Activated B cell treated with CpG ODN at 0.5 μM for 24 hours (primary cell): Measurements from ENCODE around the gene MAD1L1. TPM values are rescaled to one million over a fixed set of nuclear protein-coding genes. Genes with fewer than 3 reads are reported as not detected.

Experiments used
- ATAC-seq: fragments of 200-7000 bp; cut with Tn5 transposase; one replicate; pipeline ENCODE4 v1.10.0; 2021; ENCODE audit warnings: low read depth, mild to moderate bottlenecking, moderate library complexity
- CTCF ChIA-PET: fragments of 350-600 bp; sonication (Branson Sonifier 250); formaldehyde crosslinking; loops from one replicate; lab custom pipeline; 2021; ENCODE audit warnings: antibody characterized with exemption; lab: Charles Lee
- POLR2A ChIA-PET: fragments of 350-600 bp; sonication (Branson Sonifier 250); formaldehyde crosslinking; loops from one replicate; lab custom pipeline; 2021; ENCODE audit warnings: antibody characterized with exemption; lab: Charles Lee
- DNase-seq: peaks from one replicate; pipeline ENCODE4 v3.0.0; 2022
- H3K27ac Mint-ChIP-seq: one replicate; pipeline ENCODE4 v1.8.0; 2020; ENCODE audit warnings: mixed read lengths
- H3K27me3 Mint-ChIP-seq: one replicate; pipeline ENCODE4 v1.8.0; 2021; ENCODE audit warnings: mixed read lengths
- H3K36me3 Mint-ChIP-seq: one replicate; pipeline ENCODE4 v1.8.0; 2021; ENCODE audit warnings: low read depth, mixed read lengths
- H3K4me1 Mint-ChIP-seq: one replicate; pipeline ENCODE4 v1.8.0; 2021; ENCODE audit warnings: mixed read lengths
- H3K4me3 Mint-ChIP-seq: one replicate; pipeline ENCODE4 v1.8.0; 2020; ENCODE audit warnings: mild to moderate bottlenecking, mixed read lengths
- H3K9me3 Mint-ChIP-seq: one replicate; pipeline ENCODE4 v1.8.0; 2020; ENCODE audit warnings: mixed read lengths
- CTCF ChIP-seq: fragments of 200-600 bp; IDR thresholded peaks from one replicate; pipeline ENCODE4 v1.8.0; 2022; ENCODE audit warnings: antibody characterized with exemption, mild to moderate bottlenecking
- intact Hi-C: fragments of 100-400 bp; cut with micrococcal nuclease; formaldehyde crosslinking; loops from one replicate; pipeline ENCODE4 v1.15.1; 2024
- total RNA-seq: library from RNA; stranded (reverse); gene quantifications from 2 replicates; pipeline ENCODE4 v1.2.3, GENCODE V29; 2022

Gene MAD1L1
- total RNA-seq, 1 donor from 2014 or later: 54.6 TPM

- intact Hi-C loops: no loop called here
- H3K4me3 Mint-ChIP-seq: no peak overlapping the region
- peaks cover 9% of the 10 kb centered on the region for H3K4me1 Mint-ChIP-seq
- H3K27ac Mint-ChIP-seq: no peak overlapping the region
- peaks cover 83% of the 10 kb centered on the region for H3K36me3 Mint-ChIP-seq
- ChIA-PET CTCF (no interaction called here), POLR2A (no interaction called here)
- no peak for ATAC-seq
- TF ChIP-seq CTCF: no peak
- no peaks in the 10 kb centered on the region for H3K9me3 Mint-ChIP-seq
- DNase-seq: no peak
- no peaks in the 10 kb centered on the region for H3K27me3 Mint-ChIP-seq
These were observed 19.1 kb downstream of the MAD1L1 start for GRCh38 chr7:2213551-2214215.

GRCh38 chr7:2212906-2213305 is 19.8 kb downstream of the MAD1L1 start:
- Mint-ChIP-seq H3K27me3 (no peaks in the 10 kb centered on the region), H3K4me1 (peaks cover 9% of the 10 kb centered on the region), H3K36me3 (peaks cover 83% of the 10 kb centered on the region), H3K4me3 (no peak overlapping the region), H3K9me3 (no peaks in the 10 kb centered on the region), H3K27ac (no peak overlapping the region)
- intact Hi-C loops: no loop called here
- no peak for DNase-seq
- ChIA-PET POLR2A (no interaction called here), CTCF (no interaction called here)
- no peak for ATAC-seq
- no peak for TF ChIP-seq CTCF

DNA sequence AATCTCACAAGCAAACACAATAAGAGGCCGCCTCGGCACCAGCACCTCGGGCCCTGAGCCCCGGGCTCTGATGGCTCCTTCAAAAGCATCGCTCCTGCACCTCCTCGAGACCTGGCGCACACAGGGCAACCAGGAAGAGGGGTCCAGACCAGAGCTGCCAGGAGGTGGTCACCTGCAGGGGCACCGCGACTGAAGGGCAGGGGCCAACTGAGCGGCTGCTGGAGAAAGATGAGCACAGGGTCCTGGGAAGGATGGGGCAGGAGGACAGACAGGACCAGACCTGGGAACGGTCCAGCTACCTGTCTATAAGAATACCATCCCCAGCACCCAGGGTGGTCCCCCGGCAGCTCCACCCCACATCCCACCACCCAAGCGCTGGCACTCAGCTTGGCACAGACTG is 20.8 kb downstream of the MAD1L1 start:
- intact Hi-C loops: no loop called here
- H3K27me3 Mint-ChIP-seq: no peaks in the 10 kb centered on the region
- ChIA-PET POLR2A (no interaction called here), CTCF (no interaction called here)
- H3K36me3 Mint-ChIP-seq: peaks cover 83% of the 10 kb centered on the region
- H3K27ac Mint-ChIP-seq: no peak overlapping the region
- no peak for TF ChIP-seq CTCF
- H3K4me3 Mint-ChIP-seq: no peak overlapping the region
- H3K4me1 Mint-ChIP-seq: peaks cover 9% of the 10 kb centered on the region
- no peaks in the 10 kb centered on the region for H3K9me3 Mint-ChIP-seq
- no peak for ATAC-seq
- no peak for DNase-seq

DNA sequence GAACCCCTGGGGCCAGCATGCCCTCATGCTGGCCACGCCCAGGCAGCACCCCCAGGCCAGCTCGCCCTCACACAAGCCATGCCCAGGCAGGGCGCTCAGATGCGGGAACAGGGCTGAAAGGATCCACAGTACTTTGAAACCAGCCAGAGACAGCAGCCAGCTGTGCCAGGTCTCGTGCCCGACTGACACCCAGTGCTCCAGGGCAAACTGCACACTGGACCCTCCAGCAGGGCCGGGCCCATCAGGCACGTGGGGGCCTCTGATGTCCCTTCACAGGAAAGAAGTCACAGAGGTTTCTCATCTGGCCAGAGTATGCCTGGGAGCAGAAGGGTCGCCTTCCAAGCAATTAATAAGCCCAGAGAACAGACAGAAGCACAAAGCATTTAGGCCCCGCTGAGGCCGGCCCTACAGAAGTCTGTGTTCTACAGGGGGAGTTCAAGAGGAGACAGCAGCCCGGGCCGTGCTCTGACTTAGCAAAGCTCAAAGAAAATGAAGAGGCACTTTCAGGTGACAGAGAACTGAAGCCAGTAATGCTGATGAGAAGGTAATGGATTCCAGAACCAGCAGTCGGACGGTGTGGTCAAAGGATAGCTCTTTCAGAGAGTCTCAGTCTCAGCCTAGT is 21.4 kb downstream of the MAD1L1 start:
- ChIA-PET POLR2A (no interaction called here), CTCF (no interaction called here)
- Mint-ChIP-seq H3K27ac (no peak overlapping the region), H3K9me3 (no peaks in the 10 kb centered on the region), H3K4me1 (peaks cover 9% of the 10 kb centered on the region), H3K36me3 (peaks cover 79% of the 10 kb centered on the region), H3K27me3 (no peaks in the 10 kb centered on the region), H3K4me3 (no peak overlapping the region)
- no peak for ATAC-seq
- intact Hi-C loops: no loop called here
- no peak for DNase-seq
- TF ChIP-seq CTCF: no peak

GRCh38 chr7:2210551-2211258 is 22.0 kb downstream of the MAD1L1 start:
- no peaks in the 10 kb centered on the region for H3K9me3 Mint-ChIP-seq
- ChIA-PET POLR2A (no interaction called here), CTCF (interaction anchor here (1.0 kb wide), 1 partner anchor 28 kb away, joined by 3 read pairs; no protein-coding TSS in a partner anchor)
- H3K4me3 Mint-ChIP-seq: no peak overlapping the region
- no peak for ATAC-seq
- H3K27ac Mint-ChIP-seq: no peak overlapping the region
- no peaks in the 10 kb centered on the region for H3K27me3 Mint-ChIP-seq
- DNase-seq: no peak
- intact Hi-C loops: no loop called here
- TF ChIP-seq CTCF: no peak
- peaks cover 76% of the 10 kb centered on the region for H3K36me3 Mint-ChIP-seq
- peaks cover 9% of the 10 kb centered on the region for H3K4me1 Mint-ChIP-seq
